Measurements from ENCODE around the gene PLOD2. TPM values are rescaled to one million over a fixed set of nuclear protein-coding genes. Genes with fewer than 3 reads are reported as not detected.

The PLOD2 gene
- total RNA-seq (not detected), polyA plus RNA-seq (not detected), total RNA-seq (0 to 1.9 (median 0.56) reads per million in 6 experiments)

GRCh38 chr3:146160964-146161662 is at the start of gene PLOD2:
TSS of gene PLOD2 (minus strand) at chr3:146161184. CDS start at chr3:146160989, 195 bp downstream.
- peak within 1 kb of the TSS; percentile 54 to 79 (median 72) for H3K4me3 Mint-ChIP-seq
- ATAC-seq (peak in 1 of 2 donors; percentile 53), DNase-seq (no peak)
- peaks cover 30 to 77% (median 45%) of the 10 kb centered on the region in 5 donors for H3K27me3 Mint-ChIP-seq
- POLR2A ChIA-PET, result no interaction called here
- H3K9me3 Mint-ChIP-seq, result no peaks in the 10 kb centered on the region
- peaks cover 0 to 19% (median 12%) of the 10 kb centered on the region in 4 donors for H3K4me1 Mint-ChIP-seq
- H3K36me3 Mint-ChIP-seq, result peaks cover 0 to 5% (median 0%) of the 10 kb centered on the region in 3 donors
- H3K27ac Mint-ChIP-seq, result no peak within 1 kb of the TSS

- H3K27ac Mint-ChIP-seq, result no peak overlapping the region
- no peaks in the 10 kb centered on the region for H3K4me1 Mint-ChIP-seq
- POLR2A ChIA-PET, result no interaction called here
- no peak for DNase-seq
- no peak overlapping the region for H3K4me3 Mint-ChIP-seq
- peaks cover 0 to 15% (median 3%) of the 10 kb centered on the region in 5 donors for H3K27me3 Mint-ChIP-seq
- no peak for ATAC-seq
- no peaks in the 10 kb centered on the region for H3K9me3 Mint-ChIP-seq
- no peaks in the 10 kb centered on the region for H3K36me3 Mint-ChIP-seq
Observed at GRCh38 chr3:146209371-146209770, 48.4 kb upstream of the PLOD2 start.

- H3K9me3 Mint-ChIP-seq, result no peaks in the 10 kb centered on the region
- POLR2A ChIA-PET, result no interaction called here
- H3K4me3 Mint-ChIP-seq, result no peak overlapping the region
- no peaks in the 10 kb centered on the region for H3K4me1 Mint-ChIP-seq
- no peak for ATAC-seq
- H3K27ac Mint-ChIP-seq, result no peak overlapping the region
- peaks cover 0 to 15% (median 2%) of the 10 kb centered on the region in 5 donors for H3K27me3 Mint-ChIP-seq
- no peaks in the 10 kb centered on the region for H3K36me3 Mint-ChIP-seq
- DNase-seq, result no peak
Observed at GRCh38 chr3:146203776-146204175, 42.8 kb upstream of the PLOD2 start.

GRCh38 chr3:146200461-146201220 is 39.7 kb upstream of the PLOD2 start:
- DNase-seq (no peak), ATAC-seq (no peak)
- no peak overlapping the region for H3K27ac Mint-ChIP-seq
- no peak overlapping the region for H3K4me3 Mint-ChIP-seq
- no peaks in the 10 kb centered on the region for H3K4me1 Mint-ChIP-seq
- no peaks in the 10 kb centered on the region for H3K36me3 Mint-ChIP-seq
- H3K9me3 Mint-ChIP-seq, result no peaks in the 10 kb centered on the region
- POLR2A ChIA-PET, result no interaction called here
- peaks cover 0 to 6% (median 0%) of the 10 kb centered on the region in 5 donors for H3K27me3 Mint-ChIP-seq

GRCh38 chr3:146199762-146200161 is 38.8 kb upstream of the PLOD2 start:
- H3K4me1 Mint-ChIP-seq, result no peaks in the 10 kb centered on the region
- POLR2A ChIA-PET, result no interaction called here
- no peaks in the 10 kb centered on the region for H3K36me3 Mint-ChIP-seq
- H3K27ac Mint-ChIP-seq, result no peak overlapping the region
- H3K9me3 Mint-ChIP-seq, result no peaks in the 10 kb centered on the region
- peaks cover 0 to 10% (median 0%) of the 10 kb centered on the region in 5 donors for H3K27me3 Mint-ChIP-seq
- ATAC-seq (no peak), DNase-seq (no peak)
- H3K4me3 Mint-ChIP-seq, result no peak overlapping the region

GRCh38 chr3:146196789-146197188 is 35.8 kb upstream of the PLOD2 start:
- DNase-seq (no peak), ATAC-seq (no peak)
- H3K4me3 Mint-ChIP-seq, result no peak overlapping the region
- no peak overlapping the region for H3K27ac Mint-ChIP-seq
- no peaks in the 10 kb centered on the region for H3K4me1 Mint-ChIP-seq
- POLR2A ChIA-PET, result no interaction called here
- no peaks in the 10 kb centered on the region for H3K9me3 Mint-ChIP-seq
- H3K36me3 Mint-ChIP-seq, result no peaks in the 10 kb centered on the region
- H3K27me3 Mint-ChIP-seq, result peaks cover 0 to 10% (median 0%) of the 10 kb centered on the region in 5 donors

GRCh38 chr3:146195605-146196004 is 34.6 kb upstream of the PLOD2 start:
- no peaks in the 10 kb centered on the region for H3K9me3 Mint-ChIP-seq
- ATAC-seq (no peak), DNase-seq (no peak)
- H3K27ac Mint-ChIP-seq, result no peak overlapping the region
- H3K4me1 Mint-ChIP-seq, result no peaks in the 10 kb centered on the region
- no peaks in the 10 kb centered on the region for H3K36me3 Mint-ChIP-seq
- no peak overlapping the region for H3K4me3 Mint-ChIP-seq
- POLR2A ChIA-PET, result no interaction called here
- H3K27me3 Mint-ChIP-seq, result peaks cover 0 to 7% (median 2%) of the 10 kb centered on the region in 5 donors

- H3K4me3 Mint-ChIP-seq, result no peak overlapping the region
- H3K27ac Mint-ChIP-seq, result no peak overlapping the region
- H3K4me1 Mint-ChIP-seq, result no peaks in the 10 kb centered on the region
- no peaks in the 10 kb centered on the region for H3K36me3 Mint-ChIP-seq
- DNase-seq (no peak), ATAC-seq (no peak)
- POLR2A ChIA-PET, result no interaction called here
- H3K9me3 Mint-ChIP-seq, result no peaks in the 10 kb centered on the region
- H3K27me3 Mint-ChIP-seq, result peaks cover 0 to 7% (median 2%) of the 10 kb centered on the region in 5 donors
Observed at GRCh38 chr3:146195030-146195429, 34.0 kb upstream of the PLOD2 start.

GRCh38 chr3:146191051-146191450 is 30.1 kb upstream of the PLOD2 start:
- Mint-ChIP-seq H3K4me1 (peaks cover 0 to 6% (median 0%) of the 10 kb centered on the region in 4 donors), H3K9me3 (no peaks in the 10 kb centered on the region)
- POLR2A ChIA-PET, result no interaction called here

GRCh38 chr3:146189519-146190173 is 28.7 kb upstream of the PLOD2 start:
- ATAC-seq (peak in 1 of 2 donors; percentile 65), DNase-seq (peak in 5 of 10 donors; percentile 2 to 28 (median 23))
- Mint-ChIP-seq H3K4me1 (peaks cover 0 to 6% (median 0%) of the 10 kb centered on the region in 4 donors), H3K4me3 (no peak overlapping the region), H3K27ac (no peak overlapping the region), H3K36me3 (no peaks in the 10 kb centered on the region), H3K27me3 (peaks cover 3 to 25% (median 6%) of the 10 kb centered on the region in 5 donors), H3K9me3 (no peaks in the 10 kb centered on the region)
- POLR2A ChIA-PET, result no interaction called here

More at GRCh38 chr3:146191051-146191450, 30.1 kb upstream of the PLOD2 start:
- Mint-ChIP-seq H3K27me3 (peaks cover 3 to 21% (median 9%) of the 10 kb centered on the region in 5 donors), H3K27ac (no peak overlapping the region), H3K4me3 (no peak overlapping the region), H3K36me3 (no peaks in the 10 kb centered on the region)
- no peak for DNase-seq
- no peak for ATAC-seq

- Mint-ChIP-seq H3K4me3 (no peak overlapping the region), H3K27ac (no peak overlapping the region), H3K36me3 (no peaks in the 10 kb centered on the region), H3K27me3 (peaks cover 3 to 25% (median 7%) of the 10 kb centered on the region in 5 donors), H3K4me1 (peaks cover 0 to 6% (median 0%) of the 10 kb centered on the region in 4 donors), H3K9me3 (no peaks in the 10 kb centered on the region)
- POLR2A ChIA-PET, result no interaction called here
- ATAC-seq (no peak), DNase-seq (no peak)
Observed at GRCh38 chr3:146187334-146187950, 26.5 kb upstream of the PLOD2 start.

- Mint-ChIP-seq H3K27me3 (peaks cover under 1 to 20% (median 9%) of the 10 kb centered on the region in 5 donors), H3K9me3 (peaks cover 0 to 2% (median 0%) of the 10 kb centered on the region in 9 donors), H3K36me3 (no peaks in the 10 kb centered on the region), H3K4me1 (peaks cover 0 to 3% (median 0%) of the 10 kb centered on the region in 4 donors), H3K27ac (no peak overlapping the region), H3K4me3 (no peak overlapping the region)
- POLR2A ChIA-PET, result no interaction called here
- ATAC-seq (no peak), DNase-seq (no peak)
Observed at GRCh38 chr3:146184241-146185015, 23.4 kb upstream of the PLOD2 start.

All from naive thymus-derived CD8-positive, alpha-beta T cell (primary cell).